ENCODE data around the gene PTPRT. TPM values are rescaled to one million over a fixed set of nuclear protein-coding genes. Genes with fewer than 3 reads are reported as not detected.

The PTPRT gene
- total and polyA plus RNA-seq, 2 of the 4 experiments (the other 2 are of a cell fraction) = not detected

DNA sequence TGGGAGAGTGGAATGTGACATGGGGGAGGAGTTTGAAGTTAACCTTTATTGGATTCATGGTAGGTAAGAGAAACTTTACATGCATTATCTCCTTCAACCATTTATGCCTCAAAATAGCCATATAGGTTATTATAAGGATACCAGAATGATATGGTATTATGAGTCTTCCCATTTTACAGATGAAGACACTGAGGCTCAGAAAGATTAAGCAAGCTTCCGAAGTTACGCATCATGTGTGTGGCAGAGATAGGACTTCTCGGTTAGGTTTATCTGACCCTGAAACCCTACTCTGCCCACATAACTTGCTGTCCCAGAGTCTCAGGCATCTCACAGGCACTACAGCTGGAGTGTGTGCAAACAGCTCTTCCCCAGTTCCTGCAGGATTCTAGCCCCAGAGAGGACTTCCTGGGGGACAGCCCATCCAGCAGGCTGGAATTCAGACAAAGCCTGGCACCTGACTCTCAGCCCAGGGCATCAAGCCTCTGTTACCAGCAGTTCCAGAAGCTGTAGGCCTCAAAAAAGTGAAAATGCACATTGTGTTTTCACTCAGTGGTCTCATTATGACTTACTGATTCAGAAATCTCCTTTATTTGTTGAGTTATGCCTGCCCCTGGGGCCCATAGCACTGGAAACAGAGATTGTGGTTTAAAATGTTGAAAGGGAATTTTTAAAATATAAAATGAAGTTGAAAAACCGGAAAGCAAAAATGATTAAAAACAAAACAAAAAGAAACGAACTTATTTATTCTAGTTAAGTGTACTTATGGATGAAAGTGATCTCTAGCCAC is 1058.7 kb downstream of the PTPRT start:
- Histone ChIP-seq H3K4ac (ENCODE audit: low read depth, low read length) (no peak overlapping the region), H2AFZ (replicated peaks; ENCODE audit: low read length, poor library complexity) (no peak overlapping the region), H4K5ac (ENCODE audit: low read depth, low read length) (no peak overlapping the region), H3K27ac (ENCODE audit: insufficient read depth, low read length) (no peak overlapping the region), H3K4me3 (ENCODE audit: insufficient read depth, low read depth, low read length) (no peak overlapping the region), H3K56ac (ENCODE audit: extremely low read depth, insufficient read depth, low read length) (no peak overlapping the region), H3K36me3 (ENCODE audit: control insufficient read depth, insufficient read depth, low read length) (no peaks in the 10 kb centered on the region), H4K91ac (ENCODE audit: insufficient read depth, low read depth, low read length) (no peak overlapping the region), H3K9me3 (ENCODE audit: control insufficient read depth, insufficient read depth, low read length) (peaks cover 9% of the 10 kb centered on the region), H3K27me3 (ENCODE audit: control insufficient read depth, insufficient read depth, low read length) (no peaks in the 10 kb centered on the region), H3K79me1 (ENCODE audit: low read depth in 1 of 2, low read length in 2 of 2) (no peaks in the 10 kb centered on the region), H3K9ac (ENCODE audit: low read depth, low read length) (no peak overlapping the region), H3K23ac (ENCODE audit: low read depth, low read length) (no peak overlapping the region), H2BK120ac (ENCODE audit: low read depth, low read length) (no peak overlapping the region), H3K9me1 (ENCODE audit: insufficient read depth, low read length) (no peaks in the 10 kb centered on the region), H4K8ac (ENCODE audit: low read depth in 2 of 2, low read length in 2 of 2) (no peak overlapping the region), H3K14ac (replicated peaks; ENCODE audit: low read depth, low read length) (no peak overlapping the region), H2AK5ac (ENCODE audit: low read depth, low read length) (no peak overlapping the region), H3K4me1 (ENCODE audit: control insufficient read depth, insufficient read depth, low read length) (no peaks in the 10 kb centered on the region), H2BK20ac (ENCODE audit: low read depth, low read length) (no peak overlapping the region), H2BK5ac (ENCODE audit: low read depth, low read length, poor library complexity, severe bottlenecking) (no peak overlapping the region), H2BK15ac (ENCODE audit: low read depth, low read length) (no peak overlapping the region), H3K18ac (ENCODE audit: low read depth, low read length) (no peak overlapping the region), H4K20me1 (ENCODE audit: insufficient read depth, low read length) (no peaks in the 10 kb centered on the region), H2AK9ac (replicated peaks; ENCODE audit: low read depth, low read length, poor library complexity) (no peak overlapping the region), H3K4me2 (ENCODE audit: low read depth, low read length) (no peak overlapping the region)
- 100% methylated on average over 1 of the region's 5 CpGs; no CpG with 5 or more reads in 1 of the 2 experiments for WGBS, 2 experiments (ENCODE audit: extremely low coverage in 2 of 2, insufficient read length in 1 of 2)
- ChIA-PET CTCF (no interaction called here), POLR2A (ENCODE audit: unreplicated experiment) (no interaction called here)
- in situ Hi-C loops (cut with MboI; ENCODE audit: low sequenced_read_pairs) = no loop called here
- dilution Hi-C loops (cut with HindIII; ENCODE audit: low sequenced_read_pairs, unreplicated experiment) = no loop called here
- DNase-seq = no peak
- no TSS peak for BruUV-seq (replicated peaks)
- no peak for ATAC-seq (ENCODE audit: low read depth)
- intact Hi-C loops (cut with micrococcal nuclease) = no loop called here
- TF ChIP-seq USF2 (IDR thresholded peaks at IDR 0.05; ENCODE audit: low read depth, low read length) = no peak
- TF ChIP-seq RCOR1 (IDR thresholded peaks at IDR 0.05; ENCODE audit: insufficient replicate concordance, low read length) = no peak
- no peak for TF ChIP-seq BHLHE40 (IDR thresholded peaks at IDR 0.05; ENCODE audit: low read depth, low read length)
- no peak for TF ChIP-seq MAZ (IDR thresholded peaks at IDR 0.05; ENCODE audit: borderline replicate concordance, low read depth, low read length)
- no peak for TF ChIP-seq RFX5 (IDR thresholded peaks at IDR 0.05; ENCODE audit: low read depth, low read length)

All from IMR-90 (cell line).